ENCODE data around the gene CIB1.
A peak's percentile ranks its signal among the peaks of the same experiment; 100 is the strongest.

CIB1 gene

GRCh38 chr15:90191794-90192509, 41.8 kb downstream of the CIB1 start:
- TF ChIP-seq SPI1 (IDR thresholded peaks at IDR 0.05; ENCODE audit: borderline replicate concordance, low read depth) (peak; percentile 26; the same call in 1 of the 2 replicates), GABPA (IDR thresholded peaks at IDR 0.05; ENCODE audit: low read depth) (no peak)
- Histone ChIP-seq H3K27ac (replicated peaks) (no peak overlapping the region; the same call in 1 of the 2 replicates), H3K27me3 (ENCODE audit: insufficient read depth, poor library complexity, severe bottlenecking) (no peaks in the 10 kb centered on the region), H3K4me3 (replicated peaks; ENCODE audit: insufficient read depth, low read length) (no peak overlapping the region)
- peak; percentile 63 to 69 for DNase-seq (ENCODE audit: low read depth in 1 of 2, low spot score in 1 of 2)

- no peak for DNase-seq (ENCODE audit: low read depth in 1 of 2, low spot score in 1 of 2)
- Histone ChIP-seq H3K4me3 (replicated peaks; ENCODE audit: insufficient read depth, low read length) (no peak overlapping the region), H3K27ac (replicated peaks) (no peak overlapping the region), H3K27me3 (ENCODE audit: insufficient read depth, poor library complexity, severe bottlenecking) (no peaks in the 10 kb centered on the region)
- TF ChIP-seq POLR2AphosphoS5 (IDR thresholded peaks at IDR 0.05; ENCODE audit: low read depth) = no peak
- no peak for TF ChIP-seq REST (IDR thresholded peaks at IDR 0.05; ENCODE audit: insufficient replicate concordance, low read depth)
- no peak for TF ChIP-seq CTCF (IDR thresholded peaks at IDR 0.05; ENCODE audit: insufficient read depth, low read length)
- TF ChIP-seq SPI1 (IDR thresholded peaks at IDR 0.05; ENCODE audit: borderline replicate concordance, low read depth) = no peak
- no peak for TF ChIP-seq GABPA (IDR thresholded peaks at IDR 0.05; ENCODE audit: low read depth)
Observed at GRCh38 chr15:90191344-90191687, 42.4 kb downstream of the CIB1 start.

- no peak for TF ChIP-seq SPI1 (IDR thresholded peaks at IDR 0.05; ENCODE audit: borderline replicate concordance, low read depth)
- no peak for TF ChIP-seq REST (IDR thresholded peaks at IDR 0.05; ENCODE audit: insufficient replicate concordance, low read depth)
- no peak for TF ChIP-seq POLR2AphosphoS5 (IDR thresholded peaks at IDR 0.05; ENCODE audit: low read depth)
- no peak for TF ChIP-seq CTCF (IDR thresholded peaks at IDR 0.05; ENCODE audit: insufficient read depth, low read length)
- no peak for TF ChIP-seq GABPA (IDR thresholded peaks at IDR 0.05; ENCODE audit: low read depth)
- Histone ChIP-seq H3K27me3 (ENCODE audit: insufficient read depth, poor library complexity, severe bottlenecking) (no peaks in the 10 kb centered on the region), H3K27ac (replicated peaks) (no peak overlapping the region), H3K4me3 (replicated peaks; ENCODE audit: insufficient read depth, low read length) (no peak overlapping the region)
- no peak for DNase-seq (ENCODE audit: low read depth in 1 of 2, low spot score in 1 of 2)
Observed at GRCh38 chr15:90190606-90191343, 43.0 kb downstream of the CIB1 start.

GRCh38 chr15:90189781-90190467, 43.8 kb downstream of the CIB1 start:
- Histone ChIP-seq H3K27me3 (ENCODE audit: insufficient read depth, poor library complexity, severe bottlenecking) (no peaks in the 10 kb centered on the region), H3K27ac (replicated peaks) (no peak overlapping the region; the same call in 1 of the 2 replicates), H3K4me3 (replicated peaks; ENCODE audit: insufficient read depth, low read length) (no peak overlapping the region)
- DNase-seq (ENCODE audit: low read depth in 1 of 2, low spot score in 1 of 2) = no peak
- TF ChIP-seq CTCF (IDR thresholded peaks at IDR 0.05; ENCODE audit: insufficient read depth, low read length) (no peak), SPI1 (IDR thresholded peaks at IDR 0.05; ENCODE audit: borderline replicate concordance, low read depth) (no peak), REST (IDR thresholded peaks at IDR 0.05; ENCODE audit: insufficient replicate concordance, low read depth) (no peak), GABPA (IDR thresholded peaks at IDR 0.05; ENCODE audit: low read depth) (no peak), POLR2AphosphoS5 (IDR thresholded peaks at IDR 0.05; ENCODE audit: low read depth) (no peak)
